Ureter (tissue), 1 donor: ENCODE results near the gene SLC25A29. TPM values are rescaled to one million over a fixed set of nuclear protein-coding genes. Genes with fewer than 3 reads are reported as not detected.
"Not testable (repeated sequence)": the region's sequence is repeated elsewhere in the genome, so short reads cannot be mapped to it uniquely, and the experiment has no call there.

Experiments used
- DNase-seq: peaks from one replicate; pipeline ENCODE4 v3.0.0-alpha.2; 2020; ENCODE audit warnings: low spot score
- total RNA-seq: library from RNA; stranded (reverse); gene quantifications from one replicate; pipeline ENCODE4 v1.2.4, GENCODE V29; 2023
- donor health status: DM: yes; HTN: yes; CAD: no.

Gene SLC25A29
- total RNA-seq, 1 donor from 2014 or later = 58.4 TPM

GRCh38 chr14:100294213-100294962 is 11.9 kb downstream of the SLC25A29 start:
- DNase-seq = no peak

GRCh38 chr14:100293497-100294212 is 12.6 kb downstream of the SLC25A29 start:
- no peak for DNase-seq

GRCh38 chr14:100292776-100293461 is 13.3 kb downstream of the SLC25A29 start:
- DNase-seq = no peak

- no peak for DNase-seq
These were observed 13.9 kb downstream of the SLC25A29 start for GRCh38 chr14:100292301-100292775.

- no peak for DNase-seq
These were observed 14.8 kb downstream of the SLC25A29 start for GRCh38 chr14:100291305-100292075.

- DNase-seq = no peak
These were observed 15.5 kb downstream of the SLC25A29 start for GRCh38 chr14:100290607-100291304.

- DNase-seq = no peak
These were observed 16.2 kb downstream of the SLC25A29 start for GRCh38 chr14:100289916-100290606.

GRCh38 chr14:100288382-100289185 is 17.7 kb downstream of the SLC25A29 start:
- no peak for DNase-seq

GRCh38 chr14:100287998-100288295 is 18.3 kb downstream of the SLC25A29 start:
- not testable (repeated sequence) for DNase-seq

GRCh38 chr14:100287202-100287997 is 18.8 kb downstream of the SLC25A29 start:
- no peak for DNase-seq

GRCh38 chr14:100286484-100287191 is 19.6 kb downstream of the SLC25A29 start:
- no peak for DNase-seq

- no peak for DNase-seq
These were observed 20.3 kb downstream of the SLC25A29 start for GRCh38 chr14:100285913-100286400.

- no peak for DNase-seq
These were observed 21.0 kb downstream of the SLC25A29 start for GRCh38 chr14:100285021-100285912.

- no peak for DNase-seq
These were observed 22.0 kb downstream of the SLC25A29 start for GRCh38 chr14:100283984-100284881.

- DNase-seq = not testable (repeated sequence)
These were observed 22.8 kb downstream of the SLC25A29 start for GRCh38 chr14:100283436-100283835.
